Adrenal gland (tissue), 12 donors: ENCODE results near the gene CLASP1. TPM values are rescaled to one million over a fixed set of nuclear protein-coding genes. Genes with fewer than 3 reads are reported as not detected.

Experiments
- DNase-seq, 7 donors: peaks; one replicate each; pipeline ENCODE4 v3.0.0-alpha.2; 2019 to 2020
- H3K27ac ChIP-seq, 5 donors: fragments of 200-600 bp; sonication (generic) in 4 of 5; 1 replicate in 3 of 5; 2 replicates in 2 of 5; pipeline versions ENCODE4 v1.5.1 to v1.8.0; 2016 to 2020; ENCODE audit warnings: mild to moderate bottlenecking in 1 of 5
- H3K27me3 ChIP-seq: fragments of 200-600 bp; 2 replicates; pipeline ENCODE4 v1.8.0; 2021
- H3K36me3 ChIP-seq, 2 donors: fragments of 200-600 bp; replicated peaks in 1 of 2; 1 replicate in 1 of 2; 2 replicates in 1 of 2; pipeline versions ENCODE4 v1.5.1 to v1.8.0; 2018 to 2022
- H3K4me1 ChIP-seq, 2 donors: fragments of 200-600 bp; replicated peaks in 1 of 2; 1 replicate in 1 of 2; 2 replicates in 1 of 2; pipeline versions ENCODE4 v1.5.1 to v1.8.0; 2018 to 2021
- H3K4me3 ChIP-seq, 4 donors: fragments of 200-600 bp; sonication (generic) in 3 of 4; one replicate each; pipeline ENCODE4 v1.5.1; 2016 to 2018
- H3K9me3 ChIP-seq, 3 donors: fragments of 200-600 bp; sonication (generic) in 1 of 3; replicated peaks in 1 of 3; 1 replicate in 2 of 3; 2 replicates in 1 of 3; pipeline versions ENCODE4 v1.5.1 to v1.8.0; 2016 to 2021
- POLR2A ChIP-seq, 2 donors: fragments of 450-650 bp; IDR thresholded peaks; one replicate each; pipeline ENCODE4 v1.6.1; 2017; ENCODE audit warnings: antibody characterized with exemption in 2 of 2, mild to moderate bottlenecking in 2 of 2, moderate library complexity in 1 of 2
- WGBS, 4 donors: extraction: QIAGEN DNeasy Blood & Tissue Kit in 2 of 4; methylation state at CpG; one replicate each; pipeline versions ENCODE4 v1.1.5 to v1.1.7; 2013 to 2017; 5-methylcytosine and 5-hydroxymethylcytosine counted together
- intact Hi-C, 2 donors: fragments of 100-400 bp; cut with DNase I; formaldehyde crosslinking; loops; one replicate each; pipeline versions ENCODE4 v1.14.1 to v1.15.0; 2022 to 2023
- polyA plus RNA-seq, 3 donors: library from polyadenylated mRNA; stranded (reverse); fragments of 200-250 nt in 2 of 3; fragments of 350-450 nt in 1 of 3; fragmentation: Illumina TruSeq in 1 of 3; extraction: RNeasy Lipid Tissue Mini Kit (QIAGEN cat#74804) in 1 of 3; gene quantifications; one replicate each; pipeline ENCODE4 v1.2.3, GENCODE V29; 2013 to 2014
- total RNA-seq, 9 donors: library from RNA; depleted of rRNA in 4 of 9; stranded (reverse); fragments of >200 nt in 4 of 9; fragments of 120-200 nt in 1 of 9; fragmentation: NEBNext Ultra II Directional in 1 of 9; extraction: Animal tissue kit (Norgen Biotek cat#: 25700) in 1 of 9; gene quantifications; one replicate each; pipeline versions ENCODE4 v1.1.0 to v1.2.4, GENCODE V29; 2013 to 2023
- TF ChIP-seq, protein P1 (sequence below), 6 experiments: fragments of 450-650 bp in 4 of 6; fragments of 200-600 bp in 2 of 6; sonication (generic) in 1 of 6; IDR thresholded peaks; 1 replicate in 5 of 6; 2 replicates in 1 of 6; pipeline versions ENCODE4 v1.5.1 to v1.8.0; 2016 to 2021; ENCODE audit warnings: antibody characterized with exemption in 6 of 6, mild to moderate bottlenecking in 2 of 6, moderate library complexity in 1 of 6
- donor health status: healthy with polysubstance abuse.
- donor health status: Bipolar disorder and iron deficiency.
- donor health status: DM: yes; HTN: yes; CAD: no.
- donor health status: DM: no; HTN: no; CAD: no.
- donor health status: DM: no; HTN: no; CAD: no.
- donor health status: DM: yes; HTN: yes; CAD: no.

The CLASP1 gene
- total and polyA plus RNA-seq, 12 donors, result 14.9 to 66.1 (median 53.4) TPM

DNA sequence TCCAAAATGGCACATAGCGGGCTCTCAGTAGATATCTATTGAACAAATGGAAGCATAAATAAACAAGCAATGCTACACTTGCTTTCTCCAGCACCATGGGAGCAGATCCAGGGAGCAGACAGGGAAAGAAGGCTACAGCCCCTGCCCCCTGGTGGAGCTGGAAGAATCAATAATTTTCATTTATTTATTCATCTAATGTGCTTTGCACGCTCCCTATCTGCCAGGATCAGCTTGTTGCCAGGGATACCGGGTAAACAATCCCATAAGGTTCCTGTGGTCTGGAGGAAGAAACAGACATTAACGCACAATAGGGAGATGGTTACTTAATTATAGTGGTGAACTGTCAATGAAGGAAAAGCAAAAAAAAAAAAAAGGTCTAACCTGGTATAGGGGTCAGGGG is 40.1 kb upstream of the CLASP1 start:
- Histone ChIP-seq H3K9me3 (no peaks in the 10 kb centered on the region), H3K4me3 (no peak overlapping the region), H3K4me1 (peaks cover 0 to 6% of the 10 kb centered on the region in 2 donors), H3K27me3 (no peaks in the 10 kb centered on the region), H3K27ac (no peak overlapping the region), H3K36me3 (no peaks in the 10 kb centered on the region)
- 48 to 59% (median 55%) methylated on average over 4 of the region's 4 CpGs for WGBS, 4 donors
- TF ChIP-seq, protein P1, sequence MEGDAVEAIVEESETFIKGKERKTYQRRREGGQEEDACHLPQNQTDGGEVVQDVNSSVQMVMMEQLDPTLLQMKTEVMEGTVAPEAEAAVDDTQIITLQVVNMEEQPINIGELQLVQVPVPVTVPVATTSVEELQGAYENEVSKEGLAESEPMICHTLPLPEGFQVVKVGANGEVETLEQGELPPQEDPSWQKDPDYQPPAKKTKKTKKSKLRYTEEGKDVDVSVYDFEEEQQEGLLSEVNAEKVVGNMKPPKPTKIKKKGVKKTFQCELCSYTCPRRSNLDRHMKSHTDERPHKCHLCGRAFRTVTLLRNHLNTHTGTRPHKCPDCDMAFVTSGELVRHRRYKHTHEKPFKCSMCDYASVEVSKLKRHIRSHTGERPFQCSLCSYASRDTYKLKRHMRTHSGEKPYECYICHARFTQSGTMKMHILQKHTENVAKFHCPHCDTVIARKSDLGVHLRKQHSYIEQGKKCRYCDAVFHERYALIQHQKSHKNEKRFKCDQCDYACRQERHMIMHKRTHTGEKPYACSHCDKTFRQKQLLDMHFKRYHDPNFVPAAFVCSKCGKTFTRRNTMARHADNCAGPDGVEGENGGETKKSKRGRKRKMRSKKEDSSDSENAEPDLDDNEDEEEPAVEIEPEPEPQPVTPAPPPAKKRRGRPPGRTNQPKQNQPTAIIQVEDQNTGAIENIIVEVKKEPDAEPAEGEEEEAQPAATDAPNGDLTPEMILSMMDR (IDR thresholded peaks at IDR 0.05), result peak; percentile 24 to 58 (median 46)
- no peak for TF ChIP-seq POLR2A (IDR thresholded peaks at IDR 0.05)
- intact Hi-C loops, result no loop called here
- peak; percentile 24 to 83 (median 43) for DNase-seq

DNA sequence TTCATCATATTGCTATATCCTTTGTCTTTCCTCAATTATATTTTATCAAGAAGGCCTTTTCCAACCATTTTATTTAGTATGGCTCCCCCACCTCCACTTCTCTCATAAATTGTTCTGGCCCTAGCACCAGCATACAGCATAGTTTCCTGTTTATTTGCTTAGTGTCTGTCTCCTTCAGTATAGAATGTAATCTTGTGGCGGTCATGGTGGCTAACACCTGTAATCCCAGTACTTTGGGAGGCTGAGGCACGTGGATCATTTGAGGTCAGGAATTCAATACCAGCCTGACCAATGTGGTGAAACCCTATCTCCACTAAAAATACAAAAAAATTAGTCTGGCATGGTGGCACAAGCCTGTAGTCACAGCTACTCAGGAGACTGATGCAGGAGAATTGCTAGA is 39.6 kb upstream of the CLASP1 start:
- 90 to 97% (median 95%) methylated on average over 2 of the region's 2 CpGs for WGBS, 4 donors
- Histone ChIP-seq H3K4me1 (peaks cover 0 to 6% of the 10 kb centered on the region in 2 donors), H3K36me3 (no peaks in the 10 kb centered on the region), H3K4me3 (no peak overlapping the region), H3K9me3 (no peaks in the 10 kb centered on the region), H3K27me3 (no peaks in the 10 kb centered on the region), H3K27ac (no peak overlapping the region)
- no peak for TF ChIP-seq POLR2A (IDR thresholded peaks at IDR 0.05)
- TF ChIP-seq, protein P1 (IDR thresholded peaks at IDR 0.05), result no peak
- DNase-seq, result no peak
- intact Hi-C loops, result no loop called here

DNA sequence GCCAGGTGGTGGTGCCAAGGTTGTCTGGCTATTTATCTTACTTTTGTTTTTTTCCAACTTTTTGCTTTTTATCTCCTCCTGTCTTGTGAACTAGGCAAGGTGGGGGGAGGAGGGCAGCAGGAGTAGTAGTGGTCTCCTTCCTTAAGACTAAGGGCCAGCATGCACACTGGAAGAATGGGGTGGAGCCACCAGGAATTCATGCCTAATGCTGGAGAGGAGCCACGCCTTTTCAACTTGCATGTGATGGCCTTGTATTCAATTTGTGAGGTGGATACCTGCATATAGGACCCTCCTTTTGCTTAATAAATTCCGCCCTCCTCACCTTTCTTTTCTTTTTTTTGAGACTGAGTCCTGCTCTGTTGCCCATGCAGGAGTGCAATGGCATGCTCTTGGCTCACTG is 37.6 kb upstream of the CLASP1 start:
- H3K4me1 ChIP-seq, result peaks cover 0 to 6% of the 10 kb centered on the region in 2 donors
- no peaks in the 10 kb centered on the region for H3K27me3 ChIP-seq
- peaks cover 0 to 4% (median 0%) of the 10 kb centered on the region in 3 donors for H3K9me3 ChIP-seq
- intact Hi-C loops, result no loop called here
- WGBS, 4 donors, result 87 to 100% (median 93%) methylated on average over 2 of the region's 2 CpGs
- TF ChIP-seq, protein P1 (IDR thresholded peaks at IDR 0.05), result no peak
- no peak for TF ChIP-seq POLR2A (IDR thresholded peaks at IDR 0.05)
- H3K36me3 ChIP-seq, result no peaks in the 10 kb centered on the region
- no peak for DNase-seq
- H3K27ac ChIP-seq, result no peak overlapping the region
- no peak overlapping the region for H3K4me3 ChIP-seq

DNA sequence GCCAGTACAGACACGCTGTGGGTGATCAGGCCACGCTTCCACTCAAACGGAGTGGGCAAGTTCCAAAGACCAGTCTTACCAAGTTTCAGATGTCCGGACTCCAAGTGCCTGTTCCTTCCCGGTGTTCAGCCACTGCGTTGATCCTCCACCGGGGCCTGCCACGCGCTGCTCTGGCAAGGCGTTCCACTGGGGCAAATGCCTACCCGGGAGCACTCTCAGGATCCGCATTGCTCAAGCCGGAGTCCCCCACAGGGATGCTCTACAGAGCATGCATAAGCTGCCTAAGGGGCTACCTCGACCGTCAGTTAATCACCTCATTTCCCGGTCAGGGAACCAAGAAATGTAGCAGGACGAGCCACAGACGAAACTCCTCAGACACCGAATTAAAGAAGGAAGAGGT is 37.0 kb upstream of the CLASP1 start:
- intact Hi-C loops, result no loop called here
- no peak for DNase-seq
- no peak for TF ChIP-seq POLR2A (IDR thresholded peaks at IDR 0.05)
- TF ChIP-seq, protein P1 (IDR thresholded peaks at IDR 0.05), result no peak
- no peak overlapping the region for H3K27ac ChIP-seq
- H3K36me3 ChIP-seq, result no peaks in the 10 kb centered on the region
- H3K4me3 ChIP-seq, result no peak overlapping the region
- H3K27me3 ChIP-seq, result no peaks in the 10 kb centered on the region
- 89 to 92% (median 91%) methylated on average over 17 to 19 of the region's 19 CpGs for WGBS, 4 donors
- peaks cover 0 to 4% (median 0%) of the 10 kb centered on the region in 3 donors for H3K9me3 ChIP-seq
- peaks cover 0 to 6% of the 10 kb centered on the region in 2 donors for H3K4me1 ChIP-seq
